GM12878 (cell line): ENCODE measurements around the gene PALS2. TPM values are rescaled to one million over a fixed set of nuclear protein-coding genes. Genes with fewer than 3 reads are reported as not detected.
A peak's percentile ranks its signal among the peaks of the same experiment; 100 is the strongest.

Experiments used
- ATAC-seq: fragments of 200-7000 bp; cut with Tn5 transposase; 3 replicates; pipeline ENCODE4 v1.9.1; 2020; ENCODE audit warnings: mild to moderate bottlenecking, moderate library complexity
- BruUV-seq: library from RNA; stranded (reverse); fragments of 400-500 nt; replicated peaks from 2 replicates; lab custom pipeline; 2021; lab: Mats Ljungman, UMichigan
- CTCF ChIA-PET: fragments of 300-600 bp; sonication (Branson Sonifier 250); formaldehyde crosslinking; extraction: SDS; loops from one replicate; lab custom pipeline; 2021; ENCODE audit warnings: inconsistent platforms; lab: Yijun Ruan, JAX
- POLR2A ChIA-PET: fragments of 350-600 bp; formaldehyde crosslinking; extraction: SDS; loops from one replicate; lab custom pipeline; 2021; ENCODE audit warnings: inconsistent platforms; lab: Charles Lee
- RAD21 ChIA-PET: fragments of 300-600 bp; sonication (Branson Sonifier 250); formaldehyde crosslinking; loops from one replicate; lab custom pipeline; 2023; ENCODE audit warnings: antibody characterized with exemption; ENCODE audit not compliant: unreplicated experiment; lab: Charles Lee
- SMC1A ChIA-PET: fragments of 300-600 bp; sonication (Branson Sonifier 250); formaldehyde crosslinking; loops from one replicate; lab custom pipeline; 2023; ENCODE audit not compliant: unreplicated experiment, uncharacterized antibody; lab: Charles Lee
- DNase-seq: peaks from one replicate; pipeline ENCODE4 v3.0.0-alpha.2; 2011; ENCODE audit warnings: low read depth, low spot score
- FAIRE-seq: peaks from 3 replicates; lab custom pipeline; 2011; peaks lifted over from hg19 to GRCh38; lab: Jason Lieb, UNC
- H2AFZ ChIP-seq: 2 replicates; pipeline ENCODE4 v1.6.0; 2011; ENCODE audit warnings: low read depth, low read length, control low read depth; ENCODE audit not compliant: control insufficient read depth
- H3K27ac ChIP-seq: 2 replicates; pipeline ENCODE4 v1.5.1; 2011; ENCODE audit warnings: control low read depth; ENCODE audit not compliant: control insufficient read depth, insufficient read depth
- H3K27me3 ChIP-seq, 2 experiments: replicated peaks in 1 of 2; 2 replicates each; pipeline versions ENCODE4 v1.6.0 to v1.6.1; 2011; ENCODE audit warnings: low read length in 1 of 2; ENCODE audit not compliant: control insufficient read depth in 2 of 2, insufficient read depth in 2 of 2
- H3K36me3 ChIP-seq, 2 experiments: 2 replicates each; pipeline ENCODE4 v1.5.1; 2011; ENCODE audit warnings: low read length in 1 of 2; ENCODE audit not compliant: control insufficient read depth in 2 of 2, insufficient read depth in 2 of 2
- H3K4me1 ChIP-seq: 2 replicates; pipeline ENCODE4 v1.6.1; 2011; ENCODE audit warnings: mild to moderate bottlenecking, low read length, moderate library complexity, mixed read lengths; ENCODE audit not compliant: control insufficient read depth, insufficient read depth
- H3K4me2 ChIP-seq: 2 replicates; pipeline ENCODE4 v1.6.0; 2011; ENCODE audit warnings: control low read depth; ENCODE audit not compliant: control insufficient read depth, insufficient read depth
- H3K4me3 ChIP-seq: fragments of 200-600 bp; sonication (generic); 2 replicates; pipeline ENCODE4 v1.5.1; 2016
- H3K79me2 ChIP-seq: 2 replicates; pipeline ENCODE4 v1.6.0; 2011; ENCODE audit warnings: low read length; ENCODE audit not compliant: control insufficient read depth, insufficient read depth
- H3K9ac ChIP-seq: 2 replicates; pipeline ENCODE4 v1.8.0; 2011; ENCODE audit warnings: low read length, control low read depth, mixed read lengths; ENCODE audit not compliant: control insufficient read depth, insufficient read depth
- H3K9me3 ChIP-seq: replicated peaks from 3 replicates; pipeline ENCODE4 v1.5.1; 2011; ENCODE audit warnings: mild to moderate bottlenecking, low read length; ENCODE audit not compliant: control insufficient read depth, insufficient read depth
- H4K20me1 ChIP-seq: 2 replicates; pipeline ENCODE4 v1.6.0; 2011; ENCODE audit not compliant: control insufficient read depth, insufficient read depth
- ATF7 ChIP-seq: fragments of 450-650 bp; IDR thresholded peaks from 2 replicates; pipeline ENCODE4 v1.6.1; 2016; ENCODE audit warnings: low read depth, mild to moderate bottlenecking
- DPF2 ChIP-seq: fragments of 450-650 bp; IDR thresholded peaks from 2 replicates; pipeline ENCODE4 v1.6.1; 2017; ENCODE audit warnings: mild to moderate bottlenecking
- HSF1 ChIP-seq: fragments of 150-350 bp; IDR thresholded peaks from 2 replicates; pipeline ENCODE4 v1.6.1; 2014; ENCODE audit warnings: mild to moderate bottlenecking, low read depth, low read length
- IKZF1 ChIP-seq: fragments of 450-650 bp; conservative IDR thresholded peaks from 2 replicates; pipeline ENCODE4 v1.6.1; 2017; ENCODE audit warnings: antibody characterized with exemption, mild to moderate bottlenecking
- IKZF2 ChIP-seq, 2 experiments: fragments of 450-650 bp; IDR thresholded peaks; 2 replicates each; pipeline ENCODE4 v1.6.1; 2017; ENCODE audit warnings: mild to moderate bottlenecking in 2 of 2, moderate library complexity in 2 of 2
- JUNB ChIP-seq: IDR thresholded peaks from 2 replicates; pipeline ENCODE4 v1.6.1; 2016; ENCODE audit warnings: antibody characterized with exemption, mild to moderate bottlenecking
- MEF2A ChIP-seq: IDR thresholded peaks from 2 replicates; pipeline ENCODE4 v1.6.1; 2011; ENCODE audit warnings: low read depth, mild to moderate bottlenecking, low read length, moderate library complexity; ENCODE audit not compliant: insufficient read depth
- MTA2 ChIP-seq: fragments of 450-650 bp; IDR thresholded peaks from 2 replicates; pipeline ENCODE4 v1.6.1; 2016; ENCODE audit warnings: low read depth, mild to moderate bottlenecking, moderate library complexity
- NR2C2 ChIP-seq: IDR thresholded peaks from 2 replicates; pipeline ENCODE4 v1.6.1; 2011; ENCODE audit warnings: borderline replicate concordance, low read depth; ENCODE audit not compliant: control insufficient read depth, insufficient read length
- POU2F2 ChIP-seq: IDR thresholded peaks from 3 replicates; pipeline ENCODE4 v1.6.1; 2011; ENCODE audit warnings: low read depth, mild to moderate bottlenecking, low read length, borderline replicate concordance
- RAD21 ChIP-seq: IDR thresholded peaks from 2 replicates; pipeline ENCODE4 v1.6.1; 2011; ENCODE audit warnings: mild to moderate bottlenecking, low read depth, low read length, moderate library complexity; ENCODE audit not compliant: insufficient read depth
- SMARCA5 ChIP-seq: fragments of 450-650 bp; IDR thresholded peaks from 2 replicates; pipeline ENCODE4 v1.6.1; 2017; ENCODE audit warnings: mild to moderate bottlenecking
- SMC3 ChIP-seq: IDR thresholded peaks from 2 replicates; pipeline ENCODE4 v1.6.1; 2011; ENCODE audit warnings: low read length, improper control_type of control experiment, borderline replicate concordance
- SPI1 ChIP-seq: IDR thresholded peaks from 2 replicates; pipeline ENCODE4 v1.6.1; 2011; ENCODE audit warnings: low read depth, mild to moderate bottlenecking, low read length, moderate library complexity, borderline replicate concordance; ENCODE audit not compliant: insufficient read depth
- SUZ12 ChIP-seq: fragments of 200-600 bp; sonication (generic); IDR thresholded peaks from one replicate; pipeline ENCODE4 v1.6.1; 2018; ENCODE audit warnings: antibody characterized with exemption, mild to moderate bottlenecking; ENCODE audit not compliant: unreplicated experiment
- ZBTB4 ChIP-seq: fragments of 450-650 bp; formaldehyde crosslinking; IDR thresholded peaks from 2 replicates; pipeline ENCODE4 v1.4.0; 2022; ENCODE audit warnings: mild to moderate bottlenecking, moderate library complexity
- ZNF217 ChIP-seq: fragments of 450-650 bp; IDR thresholded peaks from 2 replicates; pipeline ENCODE4 v1.6.1; 2017; ENCODE audit warnings: antibody characterized with exemption, mild to moderate bottlenecking
- WGBS: methylation state at CpG from one replicate; pipeline ENCODE4 v1.1.6; 2016; ENCODE audit warnings: low lambda C conversion rate; ENCODE audit not compliant: insufficient replicate concordance, insufficient coverage; ENCODE audit errors: missing lambda C conversion rate; 5-methylcytosine and 5-hydroxymethylcytosine counted together
- in situ Hi-C: fragments of 300-500 bp; cut with MboI; formaldehyde crosslinking; loops from 9 replicates; pipeline ENCODE4 v1.14.3; 2018; ENCODE audit warnings: mixed read lengths
- intact Hi-C: fragments of 100-400 bp; cut with micrococcal nuclease; formaldehyde crosslinking; loops from one replicate; pipeline ENCODE4 v1.14.2; 2022; ENCODE audit not compliant: unreplicated experiment
- polyA plus RNA-seq, 11 experiments: library from polyadenylated mRNA; depleted of rRNA in 4 of 11; unstranded in 6 of 11; stranded (reverse) in 5 of 11; fragments of >200 nt; fragmentation: Nextera tagmentation in 4 of 11; fragmentation: Illumina TruSeq in 1 of 11; extraction: Ambion mirVana in 4 of 11; extraction: Trizol in 1 of 11; gene quantifications; 1 replicate in 1 of 11; 2 replicates in 10 of 11; pipeline versions ENCODE4 v1.2.1 to v1.2.3, GENCODE V29; 2011 to 2016; ENCODE audit warnings: inconsistent platforms in 2 of 11, missing spikeins in 2 of 11, low read depth in 1 of 11
- total RNA-seq, 4 experiments: library from RNA; depleted of rRNA in 3 of 4; stranded (reverse); fragments of >200 nt in 3 of 4; fragmentation: Illumina TruSeq in 1 of 4; extraction: Trizol in 1 of 4; gene quantifications; 2 replicates each; pipeline versions ENCODE4 v1.2.1 to v1.2.3, GENCODE V29; 2013 to 2021

The PALS2 gene
- total and polyA plus RNA-seq, 10 of the 15 experiments (the other 5 are each of a cell fraction or from before 2014, with no cell fraction given) = 10.7 to 53.5 (median 20.1) TPM

GRCh38 chr7:24576171-24577025 is 3.1 kb downstream of the PALS2 start:
- ChIA-PET SMC1A (interaction anchor here (0.7 to 10.1 kb wide), 23 partner anchors 12 to 975 kb away, joined by 3 to 142 read pairs (median 4); no protein-coding TSS in a partner anchor), RAD21 (interaction anchor here (0.8 to 8.1 kb wide), 24 partner anchors 10 to 981 kb away, joined by 3 to 106 read pairs (median 5); no protein-coding TSS in a partner anchor), POLR2A (interaction anchor here (0.8 to 1.0 kb wide), 2 partner anchors 9 to 11 kb away, joined by 3 read pairs; no protein-coding TSS in a partner anchor), CTCF (interaction anchor here (0.6 to 7.1 kb wide), 32 partner anchors 10 to 526 kb away, joined by 3 to 147 read pairs (median 5); no protein-coding TSS in a partner anchor)
- Histone ChIP-seq H3K27ac (no peak overlapping the region), H3K9ac (no peak overlapping the region), H3K79me2 (peaks cover 69% of the 10 kb centered on the region), H3K4me3 (peak overlapping the region; percentile 44; the same call in 1 of the 2 replicates), H3K4me2 (peak overlapping the region; percentile 51), H3K27me3 (0 out of 4 replicates have a peak, but pooled peaks cover 0 to 2% of the 10 kb centered on the region in 2 experiments), H4K20me1 (no peaks in the 10 kb centered on the region), H3K9me3 (no peaks in the 10 kb centered on the region), H2AFZ (no peak overlapping the region; the same call in 1 of the 2 replicates), H3K4me1 (peaks cover 7% of the 10 kb centered on the region), H3K36me3 (no peaks in the 10 kb centered on the region)
- FAIRE-seq = peak; percentile 89
- intact Hi-C loops (loop anchor here (1.0 to 10.0 kb wide), 5 partner anchors 11 to 1032 kb away; no protein-coding TSS in a partner anchor), in situ Hi-C loops (loop anchor here (5.0 kb wide), 1 partner anchor 86 kb away; no protein-coding TSS in a partner anchor)
- peak; percentile 52 for ATAC-seq
- DNase-seq = peak; percentile 64
- 3% methylated on average over 2 of the region's 2 CpGs for WGBS
- no TSS peak for BruUV-seq
- TF ChIP-seq SPI1 = no peak; the same call in 1 of the 2 replicates
- TF ChIP-seq ZNF217 = no peak
- TF ChIP-seq NR2C2 = no peak
- peak; percentile 65; the same call in 1 of the 2 replicates for TF ChIP-seq MTA2
- peak; percentile 22; the same call in 1 of the 2 replicates for TF ChIP-seq DPF2
- TF ChIP-seq SMARCA5 = 0 out of 2 replicates have a peak, but pooled peaks have one; percentile 64
- TF ChIP-seq SUZ12 = no peak
- peak in 1 of 2 experiments; percentile 42; a peak in 1 of 4 replicates for TF ChIP-seq IKZF2 (IDR thresholded peaks at IDR 0.05)
- no peak for TF ChIP-seq JUNB
- TF ChIP-seq ATF7 = no peak
- no peak for TF ChIP-seq POU2F2
- TF ChIP-seq IKZF1 = peak; percentile 54
- peak; percentile 78; the same call in 1 of the 2 replicates for TF ChIP-seq SMC3
- peak; percentile 89 for TF ChIP-seq RAD21
- 0 out of 2 replicates have a peak, but pooled peaks have one; percentile 63 for TF ChIP-seq HSF1
- 0 out of 2 replicates have a peak, but pooled peaks have one; percentile 33 for TF ChIP-seq MEF2A
- no peak for TF ChIP-seq ZBTB4 (CRISPR knock-in tag)
